Caco-2 (cell line): ENCODE results near the gene EIF3D. TPM values are rescaled to one million over a fixed set of nuclear protein-coding genes. Genes with fewer than 3 reads are reported as not detected.

Source experiments
- BruUV-seq: library from RNA; stranded (reverse); fragments of 400-500 nt; replicated peaks from 2 replicates; lab custom pipeline; 2021; lab: Mats Ljungman, UMichigan
- CTCF ChIA-PET: fragments of 300-600 bp; sonication (Branson Sonifier 250); formaldehyde crosslinking; loops from one replicate; lab custom pipeline; 2022; ENCODE audit warnings: antibody characterized with exemption; lab: Charles Lee
- POLR2A ChIA-PET: fragments of 300-600 bp; sonication (Branson Sonifier 250); formaldehyde crosslinking; loops from one replicate; lab custom pipeline; 2022; ENCODE audit warnings: antibody characterized with exemption; lab: Charles Lee
- DNase-seq, 2 experiments: peaks; one replicate each; pipeline versions ENCODE4 v3.0.0 to v3.0.0-alpha.2; 2020 to 2022
- H3K27me3 ChIP-seq: replicated peaks from 2 replicates; pipeline ENCODE4 v1.6.0; 2011; ENCODE audit warnings: low read length; ENCODE audit not compliant: control insufficient read depth, insufficient read depth
- H3K36me3 ChIP-seq: 2 replicates; pipeline ENCODE4 v1.5.1; 2011; ENCODE audit warnings: low read length; ENCODE audit not compliant: control insufficient read depth, insufficient read depth
- H3K4me1 ChIP-seq: fragments of 250-450 bp; sonication (Bioruptor Pico); 2 replicates; pipeline ENCODE4 v1.5.1; 2020; ENCODE audit warnings: mild to moderate bottlenecking
- H3K4me3 ChIP-seq: 2 replicates; pipeline ENCODE4 v1.5.1; 2011; ENCODE audit warnings: low read depth, mild to moderate bottlenecking, control low read depth, low read length
- H3K9me3 ChIP-seq: fragments of 250-450 bp; sonication (Bioruptor Pico); 2 replicates; pipeline ENCODE4 v1.5.1; 2020; ENCODE audit warnings: mild to moderate bottlenecking, moderate library complexity
- H3K27ac Mint-ChIP-seq: one replicate; pipeline ENCODE4 v1.8.0; 2022; ENCODE audit warnings: mixed read lengths; ENCODE audit not compliant: unreplicated experiment
- H3K27me3 Mint-ChIP-seq: one replicate; pipeline ENCODE4 v1.8.0; 2022; ENCODE audit warnings: mixed read lengths; ENCODE audit not compliant: insufficient read depth, unreplicated experiment
- H3K36me3 Mint-ChIP-seq: one replicate; pipeline ENCODE4 v1.8.0; 2022; ENCODE audit warnings: mild to moderate bottlenecking, mixed read lengths; ENCODE audit not compliant: insufficient read depth, unreplicated experiment
- H3K4me1 Mint-ChIP-seq: one replicate; pipeline ENCODE4 v1.8.0; 2022; ENCODE audit warnings: low read depth, mixed read lengths; ENCODE audit not compliant: unreplicated experiment
- H3K4me3 Mint-ChIP-seq: one replicate; pipeline ENCODE4 v1.8.0; 2022; ENCODE audit warnings: mild to moderate bottlenecking, moderate library complexity, mixed read lengths; ENCODE audit not compliant: unreplicated experiment
- H3K9me3 Mint-ChIP-seq: one replicate; pipeline ENCODE4 v1.8.0; 2022; ENCODE audit warnings: mixed read lengths; ENCODE audit not compliant: unreplicated experiment
- intact Hi-C: fragments of 100-400 bp; cut with micrococcal nuclease; formaldehyde crosslinking; loops from one replicate; pipeline ENCODE4 v1.10.0; 2022; ENCODE audit not compliant: unreplicated experiment
- total RNA-seq: library from RNA; stranded (reverse); gene quantifications from 2 replicates; pipeline ENCODE4 v1.2.3, GENCODE V29; 2022
- TF ChIP-seq, protein P1 (sequence below), 2 experiments: fragments of 200-600 bp in 1 of 2; IDR thresholded peaks; 1 replicate in 1 of 2; 2 replicates in 1 of 2; pipeline versions ENCODE4 v1.5.1 to v1.8.0; 2011 to 2022; ENCODE audit warnings: antibody characterized with exemption in 1 of 2, control low read depth in 1 of 2, inconsistent platforms in 1 of 2, low read depth in 1 of 2, low read length in 1 of 2, mild to moderate bottlenecking in 1 of 2, moderate library complexity in 1 of 2; ENCODE audit not compliant: insufficient read depth in 1 of 2, severe bottlenecking in 1 of 2, unreplicated experiment in 1 of 2

Gene EIF3D
- total RNA-seq, 1 experiment from 2014 or later: 250 TPM

DNA sequence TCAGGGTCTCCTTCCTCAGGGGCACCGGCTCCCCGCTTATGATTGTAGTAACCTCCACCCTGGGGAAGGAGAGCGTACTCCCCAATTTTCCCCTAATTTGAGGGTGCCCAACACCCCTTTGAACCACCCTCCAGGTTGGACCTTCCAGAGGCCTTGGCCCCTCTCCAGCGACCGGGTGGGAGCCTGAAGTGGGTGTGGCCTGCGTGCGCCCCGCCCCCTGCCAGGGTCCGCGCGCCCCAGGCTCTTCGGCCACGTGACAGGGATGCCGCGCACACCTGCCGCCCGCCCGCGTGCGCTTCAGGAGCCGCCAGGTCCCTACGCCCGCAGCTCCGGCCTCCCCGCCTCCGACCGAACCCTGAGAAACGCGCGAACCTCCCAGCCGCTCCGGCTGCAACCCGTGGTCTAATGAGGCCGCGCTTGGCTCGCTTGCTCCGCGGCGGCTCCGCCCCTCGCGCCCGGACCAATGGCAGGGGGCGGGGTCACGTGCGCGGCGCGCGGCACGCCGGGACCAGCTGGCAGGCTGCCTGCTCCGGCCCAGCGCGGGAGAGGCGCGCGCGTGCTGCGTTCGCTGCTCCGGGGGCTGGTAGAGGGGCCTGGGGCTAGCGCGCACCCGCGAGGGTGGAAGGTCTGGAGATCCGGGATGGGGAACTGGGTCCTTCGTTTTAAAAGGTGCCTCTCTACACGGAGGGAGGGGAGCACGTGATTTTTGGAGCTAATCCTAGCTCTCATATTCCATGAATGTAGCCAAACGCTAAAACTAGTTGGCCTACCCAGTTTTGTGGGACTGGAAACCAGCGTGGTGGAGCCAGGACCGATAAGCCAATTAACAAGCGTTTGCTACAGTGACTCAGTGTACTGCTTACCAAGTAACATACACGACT lies 22.1 kb downstream of the EIF3D start, which contains the start of gene FOXRED2:
Gene FOXRED2, minus strand, starts transcription at position 404 of the 881 bp plus-strand sequence. CDS start 618 bp downstream, outside the sequence.
- H3K27me3 ChIP-seq: no peaks in the 10 kb centered on the region
- peaks cover 22% of the 10 kb centered on the region for H3K4me1 ChIP-seq
- Mint-ChIP-seq H3K9me3 (no peaks in the 10 kb centered on the region), H3K36me3 (peaks cover 83% of the 10 kb centered on the region), H3K4me1 (peaks cover 13% of the 10 kb centered on the region), H3K27me3 (no peaks in the 10 kb centered on the region), H3K4me3 (peak within 1 kb of the TSS; percentile 70), H3K27ac (peak within 1 kb of the TSS; percentile 78)
- ChIA-PET CTCF (no interaction called here), POLR2A (interaction anchor here (0.8 to 1.4 kb wide), 3 partner anchors 16 to 25 kb away, joined by 3 to 12 read pairs (median 3); partner anchors contain the start of gene EIF3D)
- intact Hi-C loops: no loop called here
- TF ChIP-seq, protein P1, sequence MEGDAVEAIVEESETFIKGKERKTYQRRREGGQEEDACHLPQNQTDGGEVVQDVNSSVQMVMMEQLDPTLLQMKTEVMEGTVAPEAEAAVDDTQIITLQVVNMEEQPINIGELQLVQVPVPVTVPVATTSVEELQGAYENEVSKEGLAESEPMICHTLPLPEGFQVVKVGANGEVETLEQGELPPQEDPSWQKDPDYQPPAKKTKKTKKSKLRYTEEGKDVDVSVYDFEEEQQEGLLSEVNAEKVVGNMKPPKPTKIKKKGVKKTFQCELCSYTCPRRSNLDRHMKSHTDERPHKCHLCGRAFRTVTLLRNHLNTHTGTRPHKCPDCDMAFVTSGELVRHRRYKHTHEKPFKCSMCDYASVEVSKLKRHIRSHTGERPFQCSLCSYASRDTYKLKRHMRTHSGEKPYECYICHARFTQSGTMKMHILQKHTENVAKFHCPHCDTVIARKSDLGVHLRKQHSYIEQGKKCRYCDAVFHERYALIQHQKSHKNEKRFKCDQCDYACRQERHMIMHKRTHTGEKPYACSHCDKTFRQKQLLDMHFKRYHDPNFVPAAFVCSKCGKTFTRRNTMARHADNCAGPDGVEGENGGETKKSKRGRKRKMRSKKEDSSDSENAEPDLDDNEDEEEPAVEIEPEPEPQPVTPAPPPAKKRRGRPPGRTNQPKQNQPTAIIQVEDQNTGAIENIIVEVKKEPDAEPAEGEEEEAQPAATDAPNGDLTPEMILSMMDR (IDR thresholded peaks at IDR 0.05; ENCODE audit: insufficient read depth in 1 of 2, low read depth in 1 of 2, low read length in 1 of 2, severe bottlenecking in 1 of 2, unreplicated experiment in 1 of 2): no peak
- peaks cover 8% of the 10 kb centered on the region for H3K36me3 ChIP-seq
- DNase-seq: peak; percentile 94 to 97
- no TSS peak for BruUV-seq
- H3K9me3 ChIP-seq: no peaks in the 10 kb centered on the region
- peak within 1 kb of the TSS; percentile 85 for H3K4me3 ChIP-seq

DNA sequence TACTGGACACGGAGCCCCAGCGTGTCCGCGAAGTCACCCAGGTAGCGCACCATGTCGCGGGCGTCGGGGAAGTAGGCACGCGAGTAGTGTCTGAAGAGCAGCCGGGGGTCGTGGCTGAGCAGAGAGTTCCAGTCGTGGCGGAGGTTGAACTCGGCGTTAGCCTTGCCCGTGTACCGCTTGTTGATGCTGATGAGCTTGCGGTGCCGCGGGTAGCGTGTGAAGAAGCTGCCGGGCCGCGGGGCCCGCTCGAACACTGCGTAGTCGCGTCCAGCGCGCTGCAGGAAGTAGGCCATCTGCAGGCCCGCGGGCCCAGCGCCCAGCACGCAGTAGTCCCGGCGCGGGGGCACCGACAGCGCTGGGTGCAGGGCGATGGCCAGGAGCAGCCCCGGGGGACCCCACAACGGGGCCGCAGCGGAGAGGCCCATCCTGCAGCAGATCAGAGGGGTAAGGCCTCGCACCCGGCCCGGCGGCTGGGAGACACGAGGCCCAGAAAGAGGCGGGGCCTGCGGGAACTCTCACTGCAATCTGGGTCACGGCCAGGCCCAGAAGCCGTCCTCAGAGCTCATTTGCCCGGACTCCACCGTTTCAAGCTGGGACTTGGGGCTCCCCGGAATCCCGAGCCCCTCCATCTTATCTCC lies 22.8 kb downstream of the EIF3D start:
- POLR2A ChIA-PET: interaction anchor here (0.7 kb wide), 1 partner anchor 265 kb away, joined by 4 read pairs; no protein-coding TSS in a partner anchor
- Mint-ChIP-seq H3K4me1 (peaks cover 8% of the 10 kb centered on the region), H3K4me3 (peak overlapping the region; percentile 70), H3K27ac (peak overlapping the region; percentile 78), H3K9me3 (no peaks in the 10 kb centered on the region), H3K27me3 (no peaks in the 10 kb centered on the region), H3K36me3 (peaks cover 83% of the 10 kb centered on the region)
- Histone ChIP-seq H3K4me1 (peaks cover 22% of the 10 kb centered on the region), H3K4me3 (peak overlapping the region; percentile 85), H3K27me3 (no peaks in the 10 kb centered on the region), H3K9me3 (no peaks in the 10 kb centered on the region), H3K36me3 (peaks cover 9% of the 10 kb centered on the region)
- CTCF ChIA-PET: no interaction called here
- TF ChIP-seq, protein P1 (IDR thresholded peaks at IDR 0.05; ENCODE audit: insufficient read depth in 1 of 2, low read depth in 1 of 2, low read length in 1 of 2, severe bottlenecking in 1 of 2, unreplicated experiment in 1 of 2): no peak
- peak; percentile 63 to 65 for DNase-seq
- no TSS peak for BruUV-seq
- intact Hi-C loops: loop anchor here (2.0 kb wide), 1 partner anchor 23 kb away; no protein-coding TSS in a partner anchor
